ENCODE measurements around the gene ZNF454.

ZNF454 gene

GRCh38 chr5:178940569-178941360 is at the start of gene ZNF454:
Gene ZNF454 (plus strand): TSS chr5:178941198. CDS start chr5:178942792, 1,594 bp downstream.
- peak; percentile 85 for DNase-seq (ENCODE audit: low read depth)
- H3K4me3 ChIP-seq (ENCODE audit: low read length), result peak within 1 kb of the TSS; percentile 72
- TF ChIP-seq CTCF (IDR thresholded peaks at IDR 0.05; ENCODE audit: insufficient read depth, low read depth, low read length, missing control alignments), result no peak

GRCh38 chr5:178895615-178896571 is 45.1 kb upstream of the ZNF454 start, which contains the start of gene ZFP2:
Gene ZFP2 (plus strand): TSS chr5:178895913. CDS start chr5:178931314, 35,401 bp downstream.
- DNase-seq (ENCODE audit: low read depth), result peak; percentile 63
- H3K4me3 ChIP-seq (ENCODE audit: low read length), result peak within 1 kb of the TSS; percentile 76

GRCh38 chr5:178899289-178899688 is 41.7 kb upstream of the ZNF454 start:
- H3K4me3 ChIP-seq (ENCODE audit: low read length), result no peak overlapping the region
- no peak for DNase-seq (ENCODE audit: low read depth)
- no peak for TF ChIP-seq CTCF (IDR thresholded peaks at IDR 0.05; ENCODE audit: insufficient read depth, low read depth, low read length, missing control alignments)

More at GRCh38 chr5:178895615-178896571, 45.1 kb upstream of the ZNF454 start, which contains the start of gene ZFP2:
- TF ChIP-seq CTCF (IDR thresholded peaks at IDR 0.05; ENCODE audit: insufficient read depth, low read depth, low read length, missing control alignments), result no peak

- no peak overlapping the region for H3K4me3 ChIP-seq (ENCODE audit: low read length)
- TF ChIP-seq CTCF (IDR thresholded peaks at IDR 0.05; ENCODE audit: insufficient read depth, low read depth, low read length, missing control alignments), result no peak
- DNase-seq (ENCODE audit: low read depth), result peak; percentile 54
Measured at GRCh38 chr5:178902849-178903248, 38.1 kb upstream of the ZNF454 start.

GRCh38 chr5:178931846-178932760 is 8.9 kb upstream of the ZNF454 start:
- no peak overlapping the region for H3K4me3 ChIP-seq (ENCODE audit: low read length)
- no peak for DNase-seq (ENCODE audit: low read depth)
- TF ChIP-seq CTCF (IDR thresholded peaks at IDR 0.05; ENCODE audit: insufficient read depth, low read depth, low read length, missing control alignments), result no peak

- DNase-seq (ENCODE audit: low read depth), result no peak
- H3K4me3 ChIP-seq (ENCODE audit: low read length), result peak overlapping the region; percentile 72
- no peak for TF ChIP-seq CTCF (IDR thresholded peaks at IDR 0.05; ENCODE audit: insufficient read depth, low read depth, low read length, missing control alignments)
Measured at GRCh38 chr5:178941361-178941760, 363 bp downstream of the ZNF454 start.
